Measurements from ENCODE around the gene SEC14L6.
"Not testable (repeated sequence)": the region's sequence is repeated elsewhere in the genome, so short reads cannot be mapped to it uniquely, and the experiment has no call there.

SEC14L6 gene

GRCh38 chr22:30553971-30554370 lies 7.4 kb upstream of the SEC14L6 start:
- ATAC-seq = no peak
- TF ChIP-seq CSDC2 (CRISPR knock-in tag; IDR thresholded peaks at IDR 0.05) (no peak), ZNF565 (CRISPR knock-in tag; conservative IDR thresholded peaks at IDR 0.05; ENCODE audit: low read depth) (no peak), ZFP3 (CRISPR knock-in tag; IDR thresholded peaks at IDR 0.05) (no peak), ESRRG (CRISPR knock-in tag; IDR thresholded peaks at IDR 0.05) (no peak), TOX (CRISPR knock-in tag; IDR thresholded peaks at IDR 0.05; ENCODE audit: borderline replicate concordance) (no peak), ARNTL (CRISPR knock-in tag; IDR thresholded peaks at IDR 0.05; ENCODE audit: borderline replicate concordance, low read depth) (no peak), TCF4 (CRISPR knock-in tag; IDR thresholded peaks at IDR 0.05; ENCODE audit: borderline replicate concordance) (no peak), GLIS3 (CRISPR knock-in tag; IDR thresholded peaks at IDR 0.05) (no peak), OSR1 (CRISPR knock-in tag; IDR thresholded peaks at IDR 0.05) (no peak), RARB (CRISPR knock-in tag; IDR thresholded peaks at IDR 0.05) (no peak), ZFP30 (CRISPR knock-in tag; IDR thresholded peaks at IDR 0.05) (no peak), ZNF8 (CRISPR knock-in tag; IDR thresholded peaks at IDR 0.05) (no peak), SNAI2 (CRISPR knock-in tag; IDR thresholded peaks at IDR 0.05) (no peak), ZC3H10 (CRISPR knock-in tag; IDR thresholded peaks at IDR 0.05) (no peak), ZNF70 (CRISPR knock-in tag; IDR thresholded peaks at IDR 0.05) (no peak), ISL1 (CRISPR knock-in tag; IDR thresholded peaks at IDR 0.05) (no peak)
- TF ChIP-seq, protein P1, sequence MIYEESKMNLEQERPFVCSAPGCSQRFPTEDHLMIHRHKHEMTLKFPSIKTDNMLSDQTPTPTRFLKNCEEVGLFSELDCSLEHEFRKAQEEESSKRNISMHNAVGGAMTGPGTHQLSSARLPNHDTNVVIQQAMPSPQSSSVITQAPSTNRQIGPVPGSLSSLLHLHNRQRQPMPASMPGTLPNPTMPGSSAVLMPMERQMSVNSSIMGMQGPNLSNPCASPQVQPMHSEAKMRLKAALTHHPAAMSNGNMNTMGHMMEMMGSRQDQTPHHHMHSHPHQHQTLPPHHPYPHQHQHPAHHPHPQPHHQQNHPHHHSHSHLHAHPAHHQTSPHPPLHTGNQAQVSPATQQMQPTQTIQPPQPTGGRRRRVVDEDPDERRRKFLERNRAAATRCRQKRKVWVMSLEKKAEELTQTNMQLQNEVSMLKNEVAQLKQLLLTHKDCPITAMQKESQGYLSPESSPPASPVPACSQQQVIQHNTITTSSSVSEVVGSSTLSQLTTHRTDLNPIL (CRISPR knock-in tag; IDR thresholded peaks at IDR 0.05; ENCODE audit: low read depth) = no peak
- TF ChIP-seq, protein P2, sequence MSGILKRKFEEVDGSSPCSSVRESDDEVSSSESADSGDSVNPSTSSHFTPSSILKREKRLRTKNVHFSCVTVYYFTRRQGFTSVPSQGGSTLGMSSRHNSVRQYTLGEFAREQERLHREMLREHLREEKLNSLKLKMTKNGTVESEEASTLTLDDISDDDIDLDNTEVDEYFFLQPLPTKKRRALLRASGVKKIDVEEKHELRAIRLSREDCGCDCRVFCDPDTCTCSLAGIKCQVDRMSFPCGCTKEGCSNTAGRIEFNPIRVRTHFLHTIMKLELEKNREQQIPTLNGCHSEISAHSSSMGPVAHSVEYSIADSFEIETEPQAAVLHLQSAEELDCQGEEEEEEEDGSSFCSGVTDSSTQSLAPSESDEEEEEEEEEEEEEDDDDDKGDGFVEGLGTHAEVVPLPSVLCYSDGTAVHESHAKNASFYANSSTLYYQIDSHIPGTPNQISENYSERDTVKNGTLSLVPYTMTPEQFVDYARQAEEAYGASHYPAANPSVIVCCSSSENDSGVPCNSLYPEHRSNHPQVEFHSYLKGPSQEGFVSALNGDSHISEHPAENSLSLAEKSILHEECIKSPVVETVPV (CRISPR knock-in tag; IDR thresholded peaks at IDR 0.05) = no peak
- TF ChIP-seq, protein P3, sequence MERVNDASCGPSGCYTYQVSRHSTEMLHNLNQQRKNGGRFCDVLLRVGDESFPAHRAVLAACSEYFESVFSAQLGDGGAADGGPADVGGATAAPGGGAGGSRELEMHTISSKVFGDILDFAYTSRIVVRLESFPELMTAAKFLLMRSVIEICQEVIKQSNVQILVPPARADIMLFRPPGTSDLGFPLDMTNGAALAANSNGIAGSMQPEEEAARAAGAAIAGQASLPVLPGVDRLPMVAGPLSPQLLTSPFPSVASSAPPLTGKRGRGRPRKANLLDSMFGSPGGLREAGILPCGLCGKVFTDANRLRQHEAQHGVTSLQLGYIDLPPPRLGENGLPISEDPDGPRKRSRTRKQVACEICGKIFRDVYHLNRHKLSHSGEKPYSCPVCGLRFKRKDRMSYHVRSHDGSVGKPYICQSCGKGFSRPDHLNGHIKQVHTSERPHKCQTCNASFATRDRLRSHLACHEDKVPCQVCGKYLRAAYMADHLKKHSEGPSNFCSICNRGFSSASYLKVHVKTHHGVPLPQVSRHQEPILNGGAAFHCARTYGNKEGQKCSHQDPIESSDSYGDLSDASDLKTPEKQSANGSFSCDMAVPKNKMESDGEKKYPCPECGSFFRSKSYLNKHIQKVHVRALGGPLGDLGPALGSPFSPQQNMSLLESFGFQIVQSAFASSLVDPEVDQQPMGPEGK (CRISPR knock-in tag; IDR thresholded peaks at IDR 0.05; ENCODE audit: borderline replicate concordance) = no peak

GRCh38 chr22:30552719-30553118 lies 6.2 kb upstream of the SEC14L6 start:
- TF ChIP-seq ZNF8 (CRISPR knock-in tag; IDR thresholded peaks at IDR 0.05) = no peak
- TF ChIP-seq ZNF565 (CRISPR knock-in tag; conservative IDR thresholded peaks at IDR 0.05; ENCODE audit: low read depth) = no peak
- TF ChIP-seq GLIS3 (CRISPR knock-in tag; IDR thresholded peaks at IDR 0.05) = no peak
- TF ChIP-seq PPARA (CRISPR knock-in tag; IDR thresholded peaks at IDR 0.05; ENCODE audit: borderline replicate concordance) = no peak
- no peak for TF ChIP-seq ARNTL (CRISPR knock-in tag; IDR thresholded peaks at IDR 0.05; ENCODE audit: borderline replicate concordance, low read depth)
- TF ChIP-seq ISL1 (CRISPR knock-in tag; IDR thresholded peaks at IDR 0.05) = no peak
- TF ChIP-seq, protein P2 (CRISPR knock-in tag; IDR thresholded peaks at IDR 0.05) = no peak
- no peak for TF ChIP-seq CSDC2 (CRISPR knock-in tag; IDR thresholded peaks at IDR 0.05)
- TF ChIP-seq, protein P4, sequence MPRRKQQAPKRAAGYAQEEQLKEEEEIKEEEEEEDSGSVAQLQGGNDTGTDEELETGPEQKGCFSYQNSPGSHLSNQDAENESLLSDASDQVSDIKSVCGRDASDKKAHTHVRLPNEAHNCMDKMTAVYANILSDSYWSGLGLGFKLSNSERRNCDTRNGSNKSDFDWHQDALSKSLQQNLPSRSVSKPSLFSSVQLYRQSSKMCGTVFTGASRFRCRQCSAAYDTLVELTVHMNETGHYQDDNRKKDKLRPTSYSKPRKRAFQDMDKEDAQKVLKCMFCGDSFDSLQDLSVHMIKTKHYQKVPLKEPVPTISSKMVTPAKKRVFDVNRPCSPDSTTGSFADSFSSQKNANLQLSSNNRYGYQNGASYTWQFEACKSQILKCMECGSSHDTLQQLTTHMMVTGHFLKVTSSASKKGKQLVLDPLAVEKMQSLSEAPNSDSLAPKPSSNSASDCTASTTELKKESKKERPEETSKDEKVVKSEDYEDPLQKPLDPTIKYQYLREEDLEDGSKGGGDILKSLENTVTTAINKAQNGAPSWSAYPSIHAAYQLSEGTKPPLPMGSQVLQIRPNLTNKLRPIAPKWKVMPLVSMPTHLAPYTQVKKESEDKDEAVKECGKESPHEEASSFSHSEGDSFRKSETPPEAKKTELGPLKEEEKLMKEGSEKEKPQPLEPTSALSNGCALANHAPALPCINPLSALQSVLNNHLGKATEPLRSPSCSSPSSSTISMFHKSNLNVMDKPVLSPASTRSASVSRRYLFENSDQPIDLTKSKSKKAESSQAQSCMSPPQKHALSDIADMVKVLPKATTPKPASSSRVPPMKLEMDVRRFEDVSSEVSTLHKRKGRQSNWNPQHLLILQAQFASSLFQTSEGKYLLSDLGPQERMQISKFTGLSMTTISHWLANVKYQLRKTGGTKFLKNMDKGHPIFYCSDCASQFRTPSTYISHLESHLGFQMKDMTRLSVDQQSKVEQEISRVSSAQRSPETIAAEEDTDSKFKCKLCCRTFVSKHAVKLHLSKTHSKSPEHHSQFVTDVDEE (CRISPR knock-in tag; IDR thresholded peaks at IDR 0.05) = no peak
- no peak for TF ChIP-seq TCF4 (CRISPR knock-in tag; IDR thresholded peaks at IDR 0.05; ENCODE audit: borderline replicate concordance)
- no peak for TF ChIP-seq POU6F1 (CRISPR knock-in tag; IDR thresholded peaks at IDR 0.05; ENCODE audit: borderline replicate concordance, low read depth)
- TF ChIP-seq TOX (CRISPR knock-in tag; IDR thresholded peaks at IDR 0.05; ENCODE audit: borderline replicate concordance) = no peak
- TF ChIP-seq ZFP3 (CRISPR knock-in tag; IDR thresholded peaks at IDR 0.05) = no peak
- TF ChIP-seq ZC3H10 (CRISPR knock-in tag; IDR thresholded peaks at IDR 0.05) = no peak
- TF ChIP-seq SNAI2 (CRISPR knock-in tag; IDR thresholded peaks at IDR 0.05) = no peak
- TF ChIP-seq, protein P3 (CRISPR knock-in tag; IDR thresholded peaks at IDR 0.05; ENCODE audit: borderline replicate concordance) = no peak
- TF ChIP-seq, protein P1 (CRISPR knock-in tag; IDR thresholded peaks at IDR 0.05; ENCODE audit: low read depth) = no peak
- TF ChIP-seq RARB (CRISPR knock-in tag; IDR thresholded peaks at IDR 0.05) = no peak
- no peak for ATAC-seq

DNA sequence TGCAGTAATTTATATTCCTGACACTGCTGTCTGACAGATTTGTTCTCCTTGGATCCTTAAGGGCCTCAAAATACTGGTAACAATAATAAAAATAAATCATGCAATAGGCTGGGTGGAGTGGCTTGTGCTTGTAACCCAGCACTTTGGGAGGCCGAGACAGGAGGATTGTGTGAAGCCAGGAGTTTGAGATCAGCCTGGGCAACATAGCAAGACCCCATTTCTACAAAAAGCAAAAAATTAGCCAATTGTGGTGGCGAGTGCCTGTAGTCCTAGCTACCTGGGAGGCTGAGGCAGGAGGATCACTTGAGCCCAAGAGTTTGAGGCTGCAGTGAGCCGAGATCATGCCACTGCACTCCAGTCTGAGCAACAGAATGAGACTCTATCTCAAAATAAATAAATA lies 5.3 kb upstream of the SEC14L6 start:
- ATAC-seq = not testable (repeated sequence)
